Measurements from ENCODE around the gene TMEM147. TPM values are rescaled to one million over a fixed set of nuclear protein-coding genes. Genes with fewer than 3 reads are reported as not detected.

TMEM147 gene
- total and polyA plus RNA-seq, 7 donors = 24.5 to 123 (median 68.3) TPM

DNA sequence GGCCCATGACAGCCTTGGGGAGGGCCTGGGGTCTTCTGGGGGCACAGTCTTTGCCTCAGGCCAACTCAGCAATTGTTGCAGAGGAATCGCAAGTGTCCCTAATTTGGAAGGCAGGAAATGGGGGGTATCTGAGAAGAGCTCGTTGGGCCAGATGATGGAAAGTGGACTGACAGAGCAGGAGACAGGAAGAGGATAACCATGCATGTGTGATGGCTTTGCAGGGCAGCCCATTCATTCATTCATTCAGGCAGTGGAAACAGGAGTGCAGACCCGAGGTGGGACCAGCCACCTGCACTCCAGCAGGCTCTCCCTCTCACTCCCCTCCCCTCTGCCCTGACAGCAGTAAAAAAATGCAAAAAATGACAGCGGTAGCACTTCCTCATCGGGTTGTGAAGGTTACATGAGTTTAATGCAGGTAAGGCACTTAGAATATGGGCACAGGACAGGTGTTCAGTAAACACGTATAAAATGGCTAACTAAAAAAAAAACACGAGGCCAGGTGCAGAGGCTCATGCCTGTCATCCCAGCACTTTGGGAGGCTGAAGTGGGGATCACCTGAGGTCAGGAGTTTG lies 5.0 kb upstream of the TMEM147 start:
- Histone ChIP-seq H3K9me3 (no peaks in the 10 kb centered on the region), H3K27ac (no peak overlapping the region), H3K4me1 (peaks cover 0 to 12% (median 9%) of the 10 kb centered on the region in 4 donors), H3K27me3 (no peaks in the 10 kb centered on the region), H3K4me3 (no peak overlapping the region), H3K36me3 (no peaks in the 10 kb centered on the region)
- TF ChIP-seq POLR2A (IDR thresholded peaks at IDR 0.05) = no peak
- TF ChIP-seq EP300 (IDR thresholded peaks at IDR 0.05) = no peak
- no peak for TF ChIP-seq POLR2AphosphoS5 (IDR thresholded peaks at IDR 0.05)
- TF ChIP-seq, protein P1, sequence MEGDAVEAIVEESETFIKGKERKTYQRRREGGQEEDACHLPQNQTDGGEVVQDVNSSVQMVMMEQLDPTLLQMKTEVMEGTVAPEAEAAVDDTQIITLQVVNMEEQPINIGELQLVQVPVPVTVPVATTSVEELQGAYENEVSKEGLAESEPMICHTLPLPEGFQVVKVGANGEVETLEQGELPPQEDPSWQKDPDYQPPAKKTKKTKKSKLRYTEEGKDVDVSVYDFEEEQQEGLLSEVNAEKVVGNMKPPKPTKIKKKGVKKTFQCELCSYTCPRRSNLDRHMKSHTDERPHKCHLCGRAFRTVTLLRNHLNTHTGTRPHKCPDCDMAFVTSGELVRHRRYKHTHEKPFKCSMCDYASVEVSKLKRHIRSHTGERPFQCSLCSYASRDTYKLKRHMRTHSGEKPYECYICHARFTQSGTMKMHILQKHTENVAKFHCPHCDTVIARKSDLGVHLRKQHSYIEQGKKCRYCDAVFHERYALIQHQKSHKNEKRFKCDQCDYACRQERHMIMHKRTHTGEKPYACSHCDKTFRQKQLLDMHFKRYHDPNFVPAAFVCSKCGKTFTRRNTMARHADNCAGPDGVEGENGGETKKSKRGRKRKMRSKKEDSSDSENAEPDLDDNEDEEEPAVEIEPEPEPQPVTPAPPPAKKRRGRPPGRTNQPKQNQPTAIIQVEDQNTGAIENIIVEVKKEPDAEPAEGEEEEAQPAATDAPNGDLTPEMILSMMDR (IDR thresholded peaks at IDR 0.05) = no peak
- no peak for DNase-seq
- WGBS, 2 donors = 45 to 54% methylated on average over 7 of the region's 7 CpGs
- intact Hi-C loops (cut with DNase I) = no loop called here

DNA sequence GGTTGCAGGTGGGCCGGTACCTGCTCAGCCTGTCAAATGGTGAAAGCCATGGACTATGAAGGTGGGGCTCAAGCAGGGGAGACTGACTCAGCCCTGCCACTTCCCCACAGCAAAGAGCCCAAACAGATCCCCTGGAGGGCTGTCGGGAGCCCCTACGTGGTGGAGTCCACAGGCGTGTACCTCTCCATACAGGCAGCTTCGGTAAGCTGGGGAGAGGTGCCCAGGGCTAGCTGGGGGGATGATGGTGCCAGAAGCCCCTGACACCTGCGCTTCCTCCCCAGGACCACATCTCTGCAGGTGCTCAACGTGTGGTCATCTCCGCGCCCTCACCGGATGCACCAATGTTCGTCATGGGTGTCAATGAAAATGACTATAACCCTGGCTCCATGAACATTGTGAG lies 3.2 kb upstream of the TMEM147 start:
- Histone ChIP-seq H3K4me3 (no peak overlapping the region), H3K27ac (no peak overlapping the region), H3K36me3 (peaks cover 0 to 6% (median 0%) of the 10 kb centered on the region in 4 donors), H3K4me1 (peaks cover 0 to 27% (median 24%) of the 10 kb centered on the region in 4 donors), H3K9me3 (no peaks in the 10 kb centered on the region), H3K27me3 (no peaks in the 10 kb centered on the region)
- intact Hi-C loops (cut with DNase I) = no loop called here
- 93 to 96% methylated on average over 11 of the region's 11 CpGs for WGBS, 2 donors
- TF ChIP-seq POLR2A (IDR thresholded peaks at IDR 0.05) = no peak
- TF ChIP-seq EP300 (IDR thresholded peaks at IDR 0.05) = no peak
- TF ChIP-seq, protein P1 (IDR thresholded peaks at IDR 0.05) = no peak
- TF ChIP-seq POLR2AphosphoS5 (IDR thresholded peaks at IDR 0.05) = no peak
- DNase-seq = no peak

DNA sequence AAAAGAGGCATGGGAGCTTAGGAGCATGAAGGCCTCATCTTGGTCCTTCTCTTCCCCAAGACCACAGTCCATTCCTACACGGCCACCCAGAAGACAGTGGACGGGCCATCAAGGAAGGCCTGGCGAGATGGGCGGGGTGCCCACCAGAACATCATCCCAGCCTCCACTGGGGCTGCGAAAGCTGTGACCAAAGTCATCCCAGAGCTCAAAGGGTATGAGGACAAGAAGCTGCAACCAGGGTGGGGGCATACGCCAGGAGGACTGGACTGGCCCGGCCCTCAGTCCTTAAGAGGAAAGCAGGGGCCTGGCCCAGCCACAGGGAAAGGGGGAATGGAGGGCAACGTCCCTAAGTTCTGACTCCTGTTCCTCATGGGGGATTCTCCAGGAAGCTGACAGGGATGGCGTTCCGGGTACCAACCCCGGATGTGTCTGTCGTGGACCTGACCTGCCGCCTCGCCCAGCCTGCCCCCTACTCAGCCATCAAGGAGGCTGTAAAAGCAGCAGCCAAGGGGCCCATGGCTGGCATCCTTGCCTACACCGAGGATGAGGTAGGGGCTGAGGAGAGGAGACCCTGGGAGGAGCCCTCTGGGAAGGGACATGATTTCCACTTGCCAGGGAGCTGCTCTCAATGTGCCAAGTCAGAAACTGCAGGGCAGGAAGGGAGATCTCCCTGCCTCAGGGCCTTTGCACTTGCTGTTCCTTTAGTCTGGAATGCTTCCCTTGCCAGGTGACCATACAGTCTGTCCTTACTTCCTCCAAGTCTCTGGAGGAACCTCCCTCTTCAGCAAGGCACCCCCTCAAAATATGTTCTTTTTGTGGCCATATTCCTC lies 1.9 kb upstream of the TMEM147 start:
- Histone ChIP-seq H3K4me1 (peaks cover 0 to 29% (median 26%) of the 10 kb centered on the region in 4 donors), H3K27me3 (no peaks in the 10 kb centered on the region), H3K4me3 (no peak overlapping the region), H3K9me3 (no peaks in the 10 kb centered on the region), H3K36me3 (peaks cover 0 to 16% (median 0%) of the 10 kb centered on the region in 4 donors), H3K27ac (no peak overlapping the region)
- WGBS, 2 donors = 97 to 98% methylated on average over 15 of the region's 15 CpGs
- intact Hi-C loops (cut with DNase I) = no loop called here
- no peak for DNase-seq
- TF ChIP-seq, protein P1 (IDR thresholded peaks at IDR 0.05) = no peak
- TF ChIP-seq POLR2AphosphoS5 (IDR thresholded peaks at IDR 0.05) = no peak
- no peak for TF ChIP-seq EP300 (IDR thresholded peaks at IDR 0.05)
- no peak for TF ChIP-seq POLR2A (IDR thresholded peaks at IDR 0.05)

DNA sequence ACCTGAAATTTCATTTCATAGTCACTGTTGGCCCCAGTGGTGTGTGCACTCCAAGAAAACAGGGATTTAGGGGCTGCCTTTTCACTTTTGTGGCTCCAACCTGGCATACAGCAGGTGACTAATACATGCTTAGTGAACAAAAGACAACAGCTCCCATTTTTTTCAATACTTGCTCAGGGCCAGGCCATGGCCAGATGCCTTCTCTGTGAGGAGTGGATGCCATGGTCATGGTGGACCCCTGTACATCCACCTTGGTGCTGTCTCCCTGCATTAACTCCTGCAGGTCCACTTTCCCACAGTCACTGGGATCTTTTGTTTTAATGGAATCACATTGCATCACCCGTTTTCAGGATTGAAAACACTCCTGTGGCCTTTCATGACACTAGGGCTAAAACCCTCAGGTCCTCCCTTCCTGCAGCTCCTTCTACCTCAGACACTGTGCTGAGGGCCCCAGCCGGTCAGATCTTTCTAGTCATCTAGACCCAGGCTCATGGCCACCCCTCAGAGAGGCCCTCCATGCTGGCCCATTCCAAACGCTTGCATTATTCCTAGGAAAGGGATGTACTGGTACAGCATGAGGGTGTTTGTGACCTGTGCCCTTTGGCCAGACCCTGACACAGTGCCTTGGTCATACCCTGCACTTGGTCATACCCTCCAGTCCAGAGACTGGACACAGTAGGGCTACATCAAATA lies 1.2 kb upstream of the TMEM147 start:
- no peak for DNase-seq
- Histone ChIP-seq H3K27me3 (no peaks in the 10 kb centered on the region), H3K9me3 (no peaks in the 10 kb centered on the region), H3K36me3 (peaks cover 0 to 16% (median 0%) of the 10 kb centered on the region in 4 donors), H3K4me1 (peaks cover 0 to 29% (median 26%) of the 10 kb centered on the region in 4 donors), H3K4me3 (peak overlapping the region in 3 of 4 donors; percentile 68 to 97 (median 91)), H3K27ac (peak overlapping the region in 2 of 4 donors; percentile 87 to 89)
- intact Hi-C loops (cut with DNase I) = no loop called here
- 82 to 86% methylated on average over 3 of the region's 3 CpGs for WGBS, 2 donors
- TF ChIP-seq, protein P1 (IDR thresholded peaks at IDR 0.05) = no peak
- TF ChIP-seq EP300 (IDR thresholded peaks at IDR 0.05) (no peak), POLR2A (IDR thresholded peaks at IDR 0.05) (no peak), POLR2AphosphoS5 (IDR thresholded peaks at IDR 0.05) (no peak)
